Colonic mucosa (tissue), 4 donors: ENCODE measurements around the gene AMZ1. TPM values are rescaled to one million over a fixed set of nuclear protein-coding genes. Genes with fewer than 3 reads are reported as not detected.
"Not testable (repeated sequence)": the region's sequence is repeated elsewhere in the genome, so short reads cannot be mapped to it uniquely, and the experiment has no call there.

Source experiments
- DNase-seq: peaks from one replicate; pipeline ENCODE4 v3.0.0-alpha.2; 2020
- H3K27ac ChIP-seq: fragments of 200-600 bp; one replicate; pipeline ENCODE4 v1.8.0; 2021
- H3K27me3 ChIP-seq: fragments of 200-600 bp; one replicate; pipeline ENCODE4 v1.8.0; 2021
- H3K36me3 ChIP-seq: fragments of 200-600 bp; one replicate; pipeline ENCODE4 v1.8.0; 2021
- H3K4me1 ChIP-seq: fragments of 200-600 bp; one replicate; pipeline ENCODE4 v1.8.0; 2021; ENCODE audit warnings: mild to moderate bottlenecking
- H3K4me3 ChIP-seq: fragments of 200-600 bp; one replicate; pipeline ENCODE4 v1.8.0; 2021
- H3K9ac ChIP-seq, 2 donors: one replicate each; pipeline ENCODE4 v1.7.0; 2013; ENCODE audit warnings: control low read depth in 2 of 2, low read depth in 2 of 2, low read length in 2 of 2
- H3K9me3 ChIP-seq: fragments of 200-600 bp; one replicate; pipeline ENCODE4 v1.8.0; 2021
- intact Hi-C: fragments of 100-400 bp; cut with DNase I; formaldehyde crosslinking; loops from one replicate; pipeline ENCODE4 v1.14.1; 2022
- total RNA-seq, 2 donors: library from RNA; stranded (reverse); fragmentation: NEBNext Ultra II Directional in 1 of 2; extraction: Animal tissue kit (Norgen Biotek cat#: 25700) in 1 of 2; gene quantifications; one replicate each; pipeline ENCODE4 v1.2.1, GENCODE V29; 2021
- TF ChIP-seq, protein P1 (sequence below): fragments of 200-600 bp; IDR thresholded peaks from one replicate; pipeline ENCODE4 v1.8.0; 2022; ENCODE audit warnings: antibody characterized with exemption, mild to moderate bottlenecking
- donor health status: healthy.
- donor health status: DM: no; HTN: no; CAD: no.
- donor health status: DM: no; HTN: no; CAD: no.

The AMZ1 gene
- total RNA-seq, 2 donors from 2014 or later: 0.08 TPM; not detected in 1

DNA sequence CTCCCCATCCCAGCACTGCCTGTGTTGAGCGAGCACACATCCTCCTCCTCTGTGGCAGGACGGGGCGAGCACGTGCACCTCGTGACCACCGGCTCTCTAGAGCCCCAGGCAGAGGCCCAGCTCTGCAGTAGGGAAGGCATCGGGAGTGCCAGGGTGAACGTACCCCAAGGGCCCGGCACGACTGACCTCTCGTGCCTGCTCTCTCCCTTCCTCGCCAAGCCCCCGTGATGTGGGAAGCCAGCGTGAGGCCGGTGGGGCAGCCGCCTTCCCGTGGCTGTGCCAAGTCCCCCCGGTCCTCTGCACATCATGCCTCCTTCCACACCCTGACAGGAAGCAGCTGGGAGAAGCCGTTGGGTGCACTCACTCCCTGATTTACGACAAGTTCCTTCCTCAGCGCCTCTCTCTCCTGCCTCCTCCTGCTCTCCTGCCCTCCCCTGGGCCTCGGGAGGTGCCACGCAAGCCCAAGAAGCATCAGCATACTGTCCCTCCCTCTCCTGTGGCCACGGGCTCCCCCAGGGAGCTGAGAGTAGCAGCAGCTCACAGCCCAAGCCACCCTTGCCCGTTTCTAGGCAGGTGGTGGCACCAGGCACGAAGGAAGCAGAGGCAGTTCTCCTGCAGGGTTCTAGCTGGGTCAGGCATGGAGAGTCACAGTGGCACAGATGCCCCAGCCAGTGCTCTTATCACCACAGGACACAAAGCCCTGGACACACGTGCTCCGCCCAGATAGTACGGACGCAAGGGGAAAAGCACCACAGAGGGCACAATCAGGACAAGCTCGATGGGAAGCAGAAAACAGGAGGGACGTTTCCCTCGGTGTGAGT lies 47.0 kb downstream of the AMZ1 start:
- Histone ChIP-seq H3K4me1 (no peaks in the 10 kb centered on the region), H3K9me3 (no peaks in the 10 kb centered on the region), H3K36me3 (no peaks in the 10 kb centered on the region), H3K9ac (peak overlapping the region in 1 of 2 donors; percentile 7), H3K4me3 (no peak overlapping the region), H3K27me3 (no peaks in the 10 kb centered on the region), H3K27ac (peak overlapping the region; percentile 29)
- no peak for DNase-seq
- intact Hi-C loops: no loop called here
- TF ChIP-seq, protein P1, sequence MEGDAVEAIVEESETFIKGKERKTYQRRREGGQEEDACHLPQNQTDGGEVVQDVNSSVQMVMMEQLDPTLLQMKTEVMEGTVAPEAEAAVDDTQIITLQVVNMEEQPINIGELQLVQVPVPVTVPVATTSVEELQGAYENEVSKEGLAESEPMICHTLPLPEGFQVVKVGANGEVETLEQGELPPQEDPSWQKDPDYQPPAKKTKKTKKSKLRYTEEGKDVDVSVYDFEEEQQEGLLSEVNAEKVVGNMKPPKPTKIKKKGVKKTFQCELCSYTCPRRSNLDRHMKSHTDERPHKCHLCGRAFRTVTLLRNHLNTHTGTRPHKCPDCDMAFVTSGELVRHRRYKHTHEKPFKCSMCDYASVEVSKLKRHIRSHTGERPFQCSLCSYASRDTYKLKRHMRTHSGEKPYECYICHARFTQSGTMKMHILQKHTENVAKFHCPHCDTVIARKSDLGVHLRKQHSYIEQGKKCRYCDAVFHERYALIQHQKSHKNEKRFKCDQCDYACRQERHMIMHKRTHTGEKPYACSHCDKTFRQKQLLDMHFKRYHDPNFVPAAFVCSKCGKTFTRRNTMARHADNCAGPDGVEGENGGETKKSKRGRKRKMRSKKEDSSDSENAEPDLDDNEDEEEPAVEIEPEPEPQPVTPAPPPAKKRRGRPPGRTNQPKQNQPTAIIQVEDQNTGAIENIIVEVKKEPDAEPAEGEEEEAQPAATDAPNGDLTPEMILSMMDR: no peak

DNA sequence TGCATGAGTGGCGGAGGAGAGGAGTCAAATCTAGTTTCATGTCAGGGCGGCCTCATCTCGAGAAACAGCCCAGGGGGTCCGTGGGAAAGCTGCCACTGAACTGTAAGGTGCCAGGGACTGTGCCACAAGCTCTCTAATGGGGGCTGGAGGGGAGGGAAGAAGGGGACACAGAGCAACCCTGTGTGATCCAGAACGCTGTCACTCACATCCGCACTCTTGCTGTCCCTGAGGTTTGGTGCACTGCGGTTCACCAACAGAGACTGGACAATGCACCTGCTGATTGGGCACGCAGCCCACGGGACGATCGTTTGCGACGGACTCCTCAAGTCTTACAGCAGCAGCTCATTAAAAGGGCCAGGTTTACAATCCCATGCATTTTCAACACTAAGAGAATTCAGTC lies 47.7 kb downstream of the AMZ1 start:
- Histone ChIP-seq H3K9me3 (no peaks in the 10 kb centered on the region), H3K36me3 (no peaks in the 10 kb centered on the region), H3K27ac (no peak overlapping the region), H3K4me3 (no peak overlapping the region), H3K27me3 (no peaks in the 10 kb centered on the region), H3K9ac (no peak overlapping the region), H3K4me1 (no peaks in the 10 kb centered on the region)
- TF ChIP-seq, protein P1: no peak
- intact Hi-C loops: no loop called here
- no peak for DNase-seq

DNA sequence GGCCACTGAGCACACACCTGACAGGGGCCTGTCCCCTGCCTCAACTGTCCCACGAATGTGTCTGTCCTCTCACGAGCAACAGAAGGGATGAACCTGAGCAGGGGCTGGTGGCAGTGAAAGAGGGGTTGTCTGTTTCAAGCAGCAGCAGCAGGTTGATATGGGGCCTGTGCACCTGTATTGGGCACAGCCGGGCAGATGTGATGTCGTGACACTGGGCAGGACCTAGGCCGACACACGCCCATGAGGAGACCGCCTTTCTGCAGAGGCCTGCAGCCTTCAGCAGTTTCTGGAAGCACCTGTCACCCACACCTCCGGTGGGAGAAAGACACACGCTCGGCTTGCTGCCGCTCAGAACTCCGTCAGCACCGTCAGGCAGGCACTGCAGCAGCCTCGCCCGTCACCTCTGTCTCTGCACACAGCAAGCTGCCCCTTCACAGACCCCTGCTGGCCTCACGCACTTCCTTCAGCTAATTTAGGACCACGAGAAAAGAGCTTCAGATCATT lies 48.5 kb downstream of the AMZ1 start:
- Histone ChIP-seq H3K27me3 (no peaks in the 10 kb centered on the region), H3K4me1 (no peaks in the 10 kb centered on the region), H3K4me3 (no peak overlapping the region), H3K27ac (no peak overlapping the region), H3K9me3 (no peaks in the 10 kb centered on the region), H3K36me3 (no peaks in the 10 kb centered on the region), H3K9ac (no peak overlapping the region)
- no peak for DNase-seq
- TF ChIP-seq, protein P1: no peak
- intact Hi-C loops: no loop called here

DNA sequence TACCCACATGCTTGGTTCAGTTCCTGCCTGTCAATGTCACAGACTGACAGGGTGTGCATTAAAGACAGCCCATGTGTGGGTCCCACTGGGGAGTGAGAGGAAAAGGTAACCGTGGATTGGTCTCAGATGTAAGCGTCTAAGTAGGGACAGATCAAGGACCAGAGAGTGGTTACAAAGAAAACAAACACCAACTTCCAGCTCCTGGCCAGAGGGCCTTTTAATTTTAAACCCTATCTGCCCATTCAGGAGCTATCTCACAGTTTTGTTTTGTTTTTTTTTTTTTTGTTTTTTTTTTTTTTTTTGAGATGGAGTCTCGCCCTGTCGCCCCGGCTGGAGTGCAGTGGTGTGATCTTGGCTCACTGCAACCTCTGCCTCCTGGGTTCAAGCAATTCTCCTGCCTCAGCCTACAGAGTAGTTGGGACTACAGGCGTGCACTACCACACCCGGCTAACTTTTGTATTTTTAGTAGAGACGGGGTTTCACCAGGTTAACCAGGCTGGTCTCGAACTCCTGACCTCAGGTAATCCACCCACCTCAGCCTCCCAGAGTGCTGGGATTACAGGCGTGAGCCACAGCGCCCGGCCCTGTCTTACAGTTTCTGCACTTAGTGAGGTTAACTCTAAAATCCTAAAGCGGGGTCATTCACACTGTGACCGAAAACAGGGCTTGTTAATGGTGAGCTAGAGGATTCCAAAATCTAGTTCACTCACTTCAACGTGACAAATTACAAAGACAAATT lies 49.2 kb downstream of the AMZ1 start:
- H3K27ac ChIP-seq, H3K4me1 ChIP-seq, H3K4me3 ChIP-seq, intact Hi-C loops, H3K27me3 ChIP-seq, DNase-seq, H3K9ac ChIP-seq, H3K36me3 ChIP-seq, H3K9me3 ChIP-seq: not testable (repeated sequence)

DNA sequence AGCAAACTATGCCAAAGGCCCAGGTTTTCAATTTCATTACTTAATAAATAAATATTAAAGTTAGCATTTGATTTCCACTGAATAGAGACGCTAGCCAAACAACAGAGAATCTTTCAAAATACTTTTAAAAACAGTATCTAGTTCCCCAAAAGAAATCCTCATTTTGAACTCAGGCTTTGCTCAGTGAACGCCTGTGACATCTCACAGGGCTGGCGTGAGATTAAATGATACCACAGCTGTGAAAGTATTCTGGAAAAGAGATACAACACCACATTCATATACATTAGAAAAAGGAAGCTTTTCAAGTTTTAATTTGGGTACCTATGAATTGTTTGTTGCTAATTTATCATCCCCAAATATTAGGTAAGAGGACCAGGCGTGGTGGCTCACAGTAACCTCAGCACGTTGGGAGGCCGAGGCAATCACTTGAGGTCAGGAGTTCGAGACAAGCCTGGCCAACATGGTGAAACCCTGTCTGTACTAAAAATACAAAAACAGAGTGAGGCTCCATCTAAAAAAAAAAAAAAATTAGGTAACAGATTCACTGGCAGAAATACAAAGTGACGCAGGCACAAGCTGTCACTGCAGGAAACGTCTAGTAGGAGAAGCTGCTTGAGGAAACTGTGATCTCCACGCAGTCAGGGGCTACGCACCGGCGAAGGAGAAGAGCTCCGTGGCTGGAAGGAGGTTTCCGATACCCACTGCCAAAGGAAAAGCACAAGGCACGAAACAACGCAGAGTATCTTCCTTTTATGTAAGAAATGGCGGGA lies 50.0 kb downstream of the AMZ1 start:
- DNase-seq: no peak
- no peaks in the 10 kb centered on the region for H3K36me3 ChIP-seq
- H3K4me1 ChIP-seq: no peaks in the 10 kb centered on the region
- TF ChIP-seq, protein P1: no peak
- H3K9me3 ChIP-seq: no peaks in the 10 kb centered on the region
- intact Hi-C loops: no loop called here
- H3K27ac ChIP-seq: no peak overlapping the region
- no peaks in the 10 kb centered on the region for H3K27me3 ChIP-seq
- H3K9ac ChIP-seq: no peak overlapping the region
- H3K4me3 ChIP-seq: no peak overlapping the region
